Breast epithelium (tissue), 4 donors: Measurements from ENCODE around the gene TRERF1. TPM values are rescaled to one million over a fixed set of nuclear protein-coding genes. Genes with fewer than 3 reads are reported as not detected.
A peak's percentile ranks its signal among the peaks of the same experiment; 100 is the strongest.

Experiments used
- DNase-seq, 2 donors: peaks; one replicate each; pipeline ENCODE4 v3.0.0-alpha.2; 2019; ENCODE audit warnings: low spot score in 2 of 2
- H3K27ac ChIP-seq, 2 donors: fragments of 200-600 bp; sonication (generic) in 1 of 2; one replicate each; pipeline ENCODE4 v1.5.1; 2016 to 2019; ENCODE audit warnings: mild to moderate bottlenecking in 1 of 2
- H3K27me3 ChIP-seq, 2 donors: fragments of 200-600 bp; sonication (generic) in 1 of 2; one replicate each; pipeline versions ENCODE4 v1.5.1 to v1.6.0; 2017 to 2019; ENCODE audit warnings: control low read depth in 1 of 2, mild to moderate bottlenecking in 1 of 2
- H3K36me3 ChIP-seq: fragments of 200-600 bp; one replicate; pipeline ENCODE4 v1.5.1; 2019
- H3K4me1 ChIP-seq, 2 donors: fragments of 200-600 bp; sonication (generic); one replicate each; pipeline ENCODE4 v1.5.1; 2016 to 2019; ENCODE audit warnings: control low read depth in 1 of 2
- H3K4me3 ChIP-seq, 3 donors: fragments of 200-600 bp; sonication (generic); 1 replicate in 2 of 3; 2 replicates in 1 of 3; pipeline ENCODE4 v1.5.1; 2016 to 2019; ENCODE audit warnings: mild to moderate bottlenecking in 3 of 3, moderate library complexity in 2 of 3
- H3K9me3 ChIP-seq, 2 donors: fragments of 200-600 bp; sonication (generic) in 1 of 2; one replicate each; pipeline ENCODE4 v1.5.1; 2016 to 2019; ENCODE audit warnings: control low read depth in 1 of 2
- CTCF ChIP-seq, 3 donors: fragments of 450-650 bp; IDR thresholded peaks; one replicate each; pipeline ENCODE4 v1.5.1; 2016 to 2017; ENCODE audit warnings: antibody characterized with exemption in 3 of 3, mild to moderate bottlenecking in 3 of 3, moderate library complexity in 3 of 3
- POLR2A ChIP-seq: fragments of 450-650 bp; IDR thresholded peaks from one replicate; pipeline ENCODE4 v1.6.1; 2016; ENCODE audit warnings: antibody characterized with exemption, mild to moderate bottlenecking, moderate library complexity
- POLR2AphosphoS5 ChIP-seq, 3 donors: sonication (generic); formaldehyde crosslinking; IDR thresholded peaks; one replicate each; pipeline ENCODE4 v1.6.1; 2017; ENCODE audit warnings: antibody characterized with exemption in 3 of 3
- intact Hi-C: fragments of 100-400 bp; cut with DNase I; formaldehyde crosslinking; loops from one replicate; pipeline ENCODE4 v1.15.1; 2023; ENCODE audit warnings: low total_unique reads
- total RNA-seq, 3 donors: library from RNA; depleted of rRNA; stranded (reverse); fragments of >200 nt; gene quantifications; one replicate each; pipeline ENCODE4 v1.1.0, GENCODE V29; 2016

TRERF1 gene
- total RNA-seq, 3 donors from 2014 or later, result 3.9 to 5.4 (median 4.1) TPM

- H3K27me3 ChIP-seq, result no peaks in the 10 kb centered on the region
Measured at GRCh38 chr6:42227173-42227850, 224.4 kb downstream of the TRERF1 start.

GRCh38 chr6:42226645-42227143 lies 225.0 kb downstream of the TRERF1 start:
- H3K4me1 ChIP-seq, result no peaks in the 10 kb centered on the region
- no peaks in the 10 kb centered on the region for H3K27me3 ChIP-seq
- peak overlapping the region; percentile 54 to 90 for H3K27ac ChIP-seq
- TF ChIP-seq POLR2A (no peak), POLR2AphosphoS5 (IDR thresholded peaks at IDR 0.05) (peak in 1 of 3 donors; percentile 42), CTCF (IDR thresholded peaks at IDR 0.05) (no peak)
- peak in 1 of 2 donors; percentile 41 for DNase-seq
- no peaks in the 10 kb centered on the region for H3K9me3 ChIP-seq
- intact Hi-C loops, result no loop called here
- H3K36me3 ChIP-seq, result no peaks in the 10 kb centered on the region
- H3K4me3 ChIP-seq, result peak overlapping the region in 1 of 3 donors; percentile 9

More at GRCh38 chr6:42227173-42227850, 224.4 kb downstream of the TRERF1 start:
- DNase-seq, result peak; percentile 52 to 75
- peak overlapping the region; percentile 54 to 90 for H3K27ac ChIP-seq
- no peaks in the 10 kb centered on the region for H3K36me3 ChIP-seq
- peak overlapping the region in 1 of 3 donors; percentile 9 for H3K4me3 ChIP-seq
- intact Hi-C loops, result no loop called here
- TF ChIP-seq CTCF (IDR thresholded peaks at IDR 0.05), result no peak
- TF ChIP-seq POLR2A, result no peak
- TF ChIP-seq POLR2AphosphoS5 (IDR thresholded peaks at IDR 0.05), result no peak
- no peaks in the 10 kb centered on the region for H3K9me3 ChIP-seq
- H3K4me1 ChIP-seq, result no peaks in the 10 kb centered on the region

- TF ChIP-seq POLR2A (no peak), POLR2AphosphoS5 (IDR thresholded peaks at IDR 0.05) (no peak), CTCF (IDR thresholded peaks at IDR 0.05) (no peak)
- H3K36me3 ChIP-seq, result no peaks in the 10 kb centered on the region
- no peak for DNase-seq
- H3K4me3 ChIP-seq, result no peak overlapping the region
- no peaks in the 10 kb centered on the region for H3K9me3 ChIP-seq
- intact Hi-C loops, result no loop called here
- no peaks in the 10 kb centered on the region for H3K4me1 ChIP-seq
- H3K27ac ChIP-seq, result peak overlapping the region; percentile 54 to 90
- no peaks in the 10 kb centered on the region for H3K27me3 ChIP-seq
Measured at GRCh38 chr6:42226161-42226611, 225.5 kb downstream of the TRERF1 start.

GRCh38 chr6:42225419-42225818 lies 226.3 kb downstream of the TRERF1 start:
- no peaks in the 10 kb centered on the region for H3K4me1 ChIP-seq
- no peaks in the 10 kb centered on the region for H3K27me3 ChIP-seq
- intact Hi-C loops, result no loop called here
- TF ChIP-seq CTCF (IDR thresholded peaks at IDR 0.05), result no peak
- TF ChIP-seq POLR2AphosphoS5 (IDR thresholded peaks at IDR 0.05), result no peak
- H3K36me3 ChIP-seq, result no peaks in the 10 kb centered on the region
- H3K4me3 ChIP-seq, result no peak overlapping the region
- H3K27ac ChIP-seq, result no peak overlapping the region
- DNase-seq, result no peak
- H3K9me3 ChIP-seq, result no peaks in the 10 kb centered on the region

GRCh38 chr6:42225029-42225339 lies 226.7 kb downstream of the TRERF1 start:
- H3K4me1 ChIP-seq, result no peaks in the 10 kb centered on the region
- no peak overlapping the region for H3K4me3 ChIP-seq
- no peak overlapping the region for H3K27ac ChIP-seq
- no peaks in the 10 kb centered on the region for H3K9me3 ChIP-seq
- DNase-seq, result no peak
- TF ChIP-seq POLR2AphosphoS5 (IDR thresholded peaks at IDR 0.05), result no peak
- TF ChIP-seq POLR2A, result no peak
- TF ChIP-seq CTCF (IDR thresholded peaks at IDR 0.05), result no peak
- no peaks in the 10 kb centered on the region for H3K27me3 ChIP-seq
- intact Hi-C loops, result no loop called here
- H3K36me3 ChIP-seq, result no peaks in the 10 kb centered on the region
